Esophagus muscularis mucosa (tissue), 3 donors: Measurements from ENCODE around the gene SNAP47.

Source experiments
- CTCF ChIP-seq, 3 experiments: fragments of 200-600 bp in 2 of 3; fragments of 450-650 bp in 1 of 3; sonication (generic) in 2 of 3; IDR thresholded peaks; one replicate each; pipeline ENCODE4 v1.5.1; 2017 to 2019; ENCODE audit warnings: antibody characterized with exemption in 3 of 3, mild to moderate bottlenecking in 2 of 3, moderate library complexity in 1 of 3
- POLR2AphosphoS5 ChIP-seq, 2 donors: sonication (generic); formaldehyde crosslinking; IDR thresholded peaks; one replicate each; pipeline ENCODE4 v1.6.1; 2017; ENCODE audit warnings: antibody characterized with exemption in 2 of 2

- no peak for TF ChIP-seq CTCF (IDR thresholded peaks at IDR 0.05)
- TF ChIP-seq POLR2AphosphoS5 (IDR thresholded peaks at IDR 0.05): no peak
Observed at GRCh38 chr1:227808566-227808965, 73.3 kb downstream of the SNAP47 start.
